H9 (cell line): ENCODE data around the gene GXYLT2. TPM values are rescaled to one million over a fixed set of nuclear protein-coding genes. Genes with fewer than 3 reads are reported as not detected.

Source experiments
- DNase-seq: peaks from one replicate; pipeline ENCODE4 v3.0.0-alpha.2; 2017
- H2AFZ ChIP-seq: one replicate; pipeline ENCODE4 v1.6.1; 2013; ENCODE audit warnings: mild to moderate bottlenecking, low read length, control low read depth, moderate library complexity
- H2AK5ac ChIP-seq: 2 replicates; pipeline ENCODE4 v1.6.1; 2013; ENCODE audit warnings: low read length, control low read depth, mixed read lengths; ENCODE audit not compliant: insufficient read length
- H2BK120ac ChIP-seq: one replicate; pipeline ENCODE4 v1.6.1; 2013; ENCODE audit warnings: low read depth, mild to moderate bottlenecking, low read length, control low read depth, inconsistent platforms; ENCODE audit not compliant: poor library complexity, severe bottlenecking
- H2BK12ac ChIP-seq: 2 replicates; pipeline ENCODE4 v1.6.1; 2013; ENCODE audit warnings: low read length, control low read depth, mixed read lengths, low read depth; ENCODE audit not compliant: insufficient read length
- H2BK15ac ChIP-seq: 2 replicates; pipeline ENCODE4 v1.6.1; 2013; ENCODE audit warnings: low read depth, low read length, control low read depth
- H2BK20ac ChIP-seq: one replicate; pipeline ENCODE4 v1.6.1; 2013; ENCODE audit warnings: low read depth, mild to moderate bottlenecking, low read length, control low read depth, inconsistent platforms; ENCODE audit not compliant: poor library complexity, severe bottlenecking
- H2BK5ac ChIP-seq: 2 replicates; pipeline ENCODE4 v1.6.1; 2013; ENCODE audit warnings: low read length, control low read depth, mixed read lengths; ENCODE audit not compliant: insufficient read length
- H3K14ac ChIP-seq: 2 replicates; pipeline ENCODE4 v1.6.1; 2013; ENCODE audit warnings: low read length, control low read depth; ENCODE audit not compliant: insufficient read depth
- H3K18ac ChIP-seq: 2 replicates; pipeline ENCODE4 v1.6.1; 2013; ENCODE audit warnings: low read depth, mild to moderate bottlenecking, mixed read lengths, low read length, control low read depth; ENCODE audit not compliant: insufficient read length
- H3K23ac ChIP-seq: 2 replicates; pipeline ENCODE4 v1.6.1; 2013; ENCODE audit warnings: low read length, control low read depth, mixed read lengths, low read depth; ENCODE audit not compliant: insufficient read length
- H3K23me2 ChIP-seq: 2 replicates; pipeline ENCODE4 v1.6.1; 2013; ENCODE audit warnings: low read depth, mild to moderate bottlenecking, mixed read lengths, low read length, control low read depth; ENCODE audit not compliant: insufficient read length, poor library complexity, severe bottlenecking
- H3K27ac ChIP-seq: 2 replicates; pipeline ENCODE4 v1.5.1; 2013; ENCODE audit warnings: low read length, control low read depth, mixed read lengths, low read depth; ENCODE audit not compliant: insufficient read length
- H3K27me3 ChIP-seq: 2 replicates; pipeline ENCODE4 v1.6.1; 2013; ENCODE audit warnings: low read length, control low read depth, inconsistent platforms; ENCODE audit not compliant: insufficient read depth
- H3K4ac ChIP-seq: 2 replicates; pipeline ENCODE4 v1.6.1; 2013; ENCODE audit warnings: low read depth, mild to moderate bottlenecking, control low read depth, inconsistent platforms, low read length, moderate library complexity
- H3K4me1 ChIP-seq: 2 replicates; pipeline ENCODE4 v1.6.1; 2013; ENCODE audit warnings: low read length, control low read depth, inconsistent platforms; ENCODE audit not compliant: insufficient read depth
- H3K4me2 ChIP-seq: 2 replicates; pipeline ENCODE4 v1.6.1; 2013; ENCODE audit warnings: low read length, control low read depth, mixed read lengths; ENCODE audit not compliant: insufficient read length, insufficient read depth
- H3K56ac ChIP-seq: 2 replicates; pipeline ENCODE4 v1.6.1; 2013; ENCODE audit warnings: low read depth, mild to moderate bottlenecking, mixed read lengths, low read length, control low read depth; ENCODE audit not compliant: insufficient read length
- H3K79me1 ChIP-seq: 2 replicates; pipeline ENCODE4 v1.6.1; 2013; ENCODE audit warnings: low read depth, mild to moderate bottlenecking, moderate library complexity, low read length, control low read depth, inconsistent platforms; ENCODE audit not compliant: insufficient read depth, poor library complexity, severe bottlenecking
- H3K79me2 ChIP-seq: 2 replicates; pipeline ENCODE4 v1.6.1; 2013; ENCODE audit warnings: low read length, control low read depth, inconsistent platforms; ENCODE audit not compliant: insufficient read depth
- H3K9ac ChIP-seq: 2 replicates; pipeline ENCODE4 v1.6.1; 2013; ENCODE audit warnings: low read length, control low read depth, mixed read lengths; ENCODE audit not compliant: insufficient read length; ENCODE audit errors: extremely low read depth
- H3K9me3 ChIP-seq: one replicate; pipeline ENCODE4 v1.6.1; 2013; ENCODE audit warnings: low read depth, low read length, inconsistent platforms; ENCODE audit not compliant: control insufficient read depth
- H3T11ph ChIP-seq: one replicate; pipeline ENCODE4 v1.6.1; 2013; ENCODE audit warnings: mild to moderate bottlenecking, low read length, control low read depth, inconsistent platforms
- H4K20me1 ChIP-seq: one replicate; pipeline ENCODE4 v1.6.1; 2013; ENCODE audit not compliant: control insufficient read depth, insufficient read length, insufficient read depth
- H4K5ac ChIP-seq: 2 replicates; pipeline ENCODE4 v1.6.1; 2013; ENCODE audit warnings: low read depth, mild to moderate bottlenecking, mixed read lengths, low read length, control low read depth; ENCODE audit not compliant: insufficient read length
- H4K8ac ChIP-seq: replicated peaks from 2 replicates; pipeline ENCODE4 v1.6.1; 2013; ENCODE audit warnings: low read length, control low read depth, mixed read lengths, low read depth; ENCODE audit not compliant: insufficient read length
- H4K91ac ChIP-seq: 2 replicates; pipeline ENCODE4 v1.6.1; 2013; ENCODE audit warnings: low read depth, mild to moderate bottlenecking, moderate library complexity, mixed read lengths, low read length, control low read depth; ENCODE audit not compliant: insufficient read length
- H3K27ac Mint-ChIP-seq, 3 experiments: 2 replicates in 2 of 3; 3 replicates in 1 of 3; pipeline ENCODE4 v1.8.0; 2020 to 2021; ENCODE audit warnings: mixed read lengths in 3 of 3, mild to moderate bottlenecking in 1 of 3, moderate library complexity in 1 of 3
- H3K27me3 Mint-ChIP-seq: 2 replicates; pipeline ENCODE4 v1.8.0; 2021; ENCODE audit warnings: low read depth, mild to moderate bottlenecking, moderate library complexity, mixed read lengths
- H3K36me3 Mint-ChIP-seq, 3 experiments: 2 replicates in 2 of 3; 3 replicates in 1 of 3; pipeline ENCODE4 v1.8.0; 2020 to 2021; ENCODE audit warnings: low read depth in 3 of 3, mixed read lengths in 3 of 3; ENCODE audit not compliant: insufficient read depth in 1 of 3
- H3K4me1 Mint-ChIP-seq, 2 experiments: 2 replicates each; pipeline ENCODE4 v1.8.0; 2020; ENCODE audit warnings: mixed read lengths in 2 of 2
- H3K4me3 Mint-ChIP-seq, 2 experiments: 2 replicates in 1 of 2; 3 replicates in 1 of 2; pipeline ENCODE4 v1.8.0; 2020 to 2021; ENCODE audit warnings: mild to moderate bottlenecking in 2 of 2, mixed read lengths in 2 of 2, moderate library complexity in 1 of 2
- H3K9me3 Mint-ChIP-seq, 2 experiments: 2 replicates in 1 of 2; 3 replicates in 1 of 2; pipeline ENCODE4 v1.8.0; 2020; ENCODE audit warnings: mild to moderate bottlenecking in 2 of 2, mixed read lengths in 2 of 2, moderate library complexity in 1 of 2
- CTCF ChIP-seq: fragments of 200-600 bp; sonication (generic); conservative IDR thresholded peaks from 3 replicates; pipeline ENCODE4 v1.8.0; 2021; ENCODE audit warnings: antibody characterized with exemption, mild to moderate bottlenecking
- WGBS: extraction: QIAGEN DNeasy Blood & Tissue Kit; methylation state at CpG from one replicate; pipeline ENCODE4 v1.1.7; 2013; ENCODE audit warnings: missing lambda C conversion rate, low lambda C conversion rate, mixed read lengths; ENCODE audit not compliant: insufficient read length; ENCODE audit errors: extremely low coverage; 5-methylcytosine and 5-hydroxymethylcytosine counted together
- total RNA-seq: library from RNA; stranded (reverse); gene quantifications from 2 replicates; pipeline ENCODE4 v1.2.1, GENCODE V29; 2021

Gene GXYLT2
- total RNA-seq, 1 experiment from 2014 or later = 2.0 TPM

- no peaks in the 10 kb centered on the region for H3K4me1 ChIP-seq
- Mint-ChIP-seq H3K9me3 (peaks cover 2 to 5% of the 10 kb centered on the region in 2 experiments; a peak in 2 of 5 replicates), H3K27me3 (no peaks in the 10 kb centered on the region), H3K36me3 (peaks cover 19 to 56% (median 42%) of the 10 kb centered on the region in 3 experiments; a peak in 6 of 7 replicates), H3K4me3 (no peak overlapping the region), H3K27ac (peak overlapping the region in 2 of 3 experiments; percentile 11 to 55; a peak in 3 of 7 replicates), H3K4me1 (peaks cover 3 to 4% of the 10 kb centered on the region in 2 experiments; a peak in 2 of 4 replicates)
- H2AK5ac ChIP-seq = no peak overlapping the region
- no peak overlapping the region for H3K18ac ChIP-seq
- no peak overlapping the region for H4K8ac ChIP-seq
- H3K23ac ChIP-seq = no peak overlapping the region
- no peak overlapping the region for H3K4ac ChIP-seq
- no peak overlapping the region for H3K4me2 ChIP-seq
- no peaks in the 10 kb centered on the region for H3K79me1 ChIP-seq
- no peak overlapping the region for H2AFZ ChIP-seq
- H3K27me3 ChIP-seq = no peaks in the 10 kb centered on the region
- H2BK120ac ChIP-seq = no peak overlapping the region
- no peaks in the 10 kb centered on the region for H3K23me2 ChIP-seq
- no peak overlapping the region for H2BK15ac ChIP-seq
- no peak for TF ChIP-seq CTCF
- WGBS = no CpG with 5 or more reads among the region's 3 CpGs
- H3T11ph ChIP-seq = no peak overlapping the region
- H3K14ac ChIP-seq = no peak overlapping the region
- no peak overlapping the region for H2BK12ac ChIP-seq
- H4K91ac ChIP-seq = no peak overlapping the region
- H2BK5ac ChIP-seq = no peak overlapping the region
- no peaks in the 10 kb centered on the region for H3K9me3 ChIP-seq
- no peak overlapping the region for H3K56ac ChIP-seq
- no peaks in the 10 kb centered on the region for H4K20me1 ChIP-seq
- no peak overlapping the region for H2BK20ac ChIP-seq
- no peak overlapping the region for H4K5ac ChIP-seq
- no peak overlapping the region for H3K9ac ChIP-seq
- no peak overlapping the region for H3K27ac ChIP-seq
- H3K79me2 ChIP-seq = no peaks in the 10 kb centered on the region
- no peak for DNase-seq
These were observed 48.8 kb upstream of the GXYLT2 start for GRCh38 chr3:72839057-72839456.
